ENCODE results near the gene SMR3B.

Gene SMR3B

GRCh38 chr4:70382691-70383181 lies at the start of gene SMR3B:
Gene SMR3B, plus strand, starts transcription at chr4:70383131. Its CDS starts 1,380 bp downstream, at chr4:70384511.
- FAIRE-seq (no peak), DNase-seq (ENCODE audit: low spot score) (no peak)

GRCh38 chr4:70334681-70335080 lies 48.2 kb upstream of the SMR3B start, which contains the start of gene CABS1:
Gene CABS1, plus strand, starts transcription at chr4:70334981. Its CDS starts 59 bp downstream, at chr4:70335040.
- FAIRE-seq: no peak
- no peak for DNase-seq (ENCODE audit: low spot score)

GRCh38 chr4:70336043-70336442 lies 46.9 kb upstream of the SMR3B start:
- no peak for FAIRE-seq
- no peak for DNase-seq (ENCODE audit: low spot score)

GRCh38 chr4:70337886-70338420 lies 45.0 kb upstream of the SMR3B start:
- FAIRE-seq: no peak
- no peak for DNase-seq (ENCODE audit: low spot score)

GRCh38 chr4:70356185-70356584 lies 26.7 kb upstream of the SMR3B start:
- FAIRE-seq: no peak

GRCh38 chr4:70359115-70359661 lies 23.7 kb upstream of the SMR3B start:
- FAIRE-seq (no peak), DNase-seq (ENCODE audit: low spot score) (no peak)

More at GRCh38 chr4:70356185-70356584, 26.7 kb upstream of the SMR3B start:
- DNase-seq (ENCODE audit: low spot score): no peak

GRCh38 chr4:70360460-70360859 lies 22.5 kb upstream of the SMR3B start, which contains the start of gene SMR3A:
Gene SMR3A, plus strand, starts transcription at chr4:70360760. Its CDS starts 1,356 bp downstream, at chr4:70362116.
- no peak for DNase-seq (ENCODE audit: low spot score)
- FAIRE-seq: no peak

- DNase-seq (ENCODE audit: low spot score) (no peak), FAIRE-seq (no peak)
Observed at GRCh38 chr4:70364002-70364401, 18.9 kb upstream of the SMR3B start.

- FAIRE-seq (no peak), DNase-seq (ENCODE audit: low spot score) (no peak)
Observed at GRCh38 chr4:70365479-70365878, 17.5 kb upstream of the SMR3B start.

GRCh38 chr4:70367813-70368212 lies 15.1 kb upstream of the SMR3B start:
- DNase-seq (ENCODE audit: low spot score): no peak
- FAIRE-seq: no peak

GRCh38 chr4:70371987-70372386 lies 10.9 kb upstream of the SMR3B start:
- FAIRE-seq: no peak
- no peak for DNase-seq (ENCODE audit: low spot score)

- FAIRE-seq (no peak), DNase-seq (ENCODE audit: low spot score) (no peak)
Observed at GRCh38 chr4:70372760-70373159, 10.2 kb upstream of the SMR3B start.

- no peak for FAIRE-seq
- no peak for DNase-seq (ENCODE audit: low spot score)
Observed at GRCh38 chr4:70380578-70380977, 2.4 kb upstream of the SMR3B start.

GRCh38 chr4:70392057-70392776 lies 9.3 kb downstream of the SMR3B start:
- no peak for FAIRE-seq
- no peak for DNase-seq (ENCODE audit: low spot score)

- no peak for DNase-seq (ENCODE audit: low spot score)
- FAIRE-seq: no peak
Observed at GRCh38 chr4:70397580-70397979, 14.6 kb downstream of the SMR3B start, which contains the start of gene OPRPN. Gene OPRPN, plus strand, starts transcription at chr4:70397940. Its CDS starts 1,346 bp downstream, at chr4:70399286.

- DNase-seq (ENCODE audit: low spot score): peak; percentile 49
- peak; percentile 47 for FAIRE-seq
Observed at GRCh38 chr4:70399319-70399718, 16.4 kb downstream of the SMR3B start.

GRCh38 chr4:70402762-70403161 lies 19.8 kb downstream of the SMR3B start:
- no peak for DNase-seq (ENCODE audit: low spot score)
- no peak for FAIRE-seq

- FAIRE-seq (no peak), DNase-seq (ENCODE audit: low spot score) (no peak)
Observed at GRCh38 chr4:70405765-70406164, 22.8 kb downstream of the SMR3B start.

GRCh38 chr4:70425306-70425705 lies 42.4 kb downstream of the SMR3B start:
- FAIRE-seq (no peak), DNase-seq (ENCODE audit: low spot score) (no peak)

GRCh38 chr4:70426789-70427188 lies 43.9 kb downstream of the SMR3B start:
- DNase-seq (ENCODE audit: low spot score): no peak
- no peak for FAIRE-seq

GRCh38 chr4:70437197-70437596 lies 54.3 kb downstream of the SMR3B start:
- no peak for DNase-seq (ENCODE audit: low spot score)
- FAIRE-seq: no peak

All from RCC 7860 (cell line).